GM12875 (cell line): ENCODE results near the gene ZFX.
A peak's percentile ranks its signal among the peaks of the same experiment; 100 is the strongest.

ENCODE experiments used
- H3K4me3 ChIP-seq: one replicate; pipeline ENCODE4 v1.5.1; 2011; ENCODE audit warnings: low read depth, low read length, control low read depth
- CTCF ChIP-seq: IDR thresholded peaks from 2 replicates; pipeline ENCODE4 v1.5.1; 2011; ENCODE audit warnings: low read depth, mild to moderate bottlenecking, control low read depth, inconsistent platforms, low read length, moderate library complexity, borderline replicate concordance; ENCODE audit not compliant: insufficient read depth

ZFX gene

GRCh38 chrX:24147165-24147564 lies 2.4 kb upstream of the ZFX start:
- no peak overlapping the region for H3K4me3 ChIP-seq
- no peak for TF ChIP-seq CTCF

DNA sequence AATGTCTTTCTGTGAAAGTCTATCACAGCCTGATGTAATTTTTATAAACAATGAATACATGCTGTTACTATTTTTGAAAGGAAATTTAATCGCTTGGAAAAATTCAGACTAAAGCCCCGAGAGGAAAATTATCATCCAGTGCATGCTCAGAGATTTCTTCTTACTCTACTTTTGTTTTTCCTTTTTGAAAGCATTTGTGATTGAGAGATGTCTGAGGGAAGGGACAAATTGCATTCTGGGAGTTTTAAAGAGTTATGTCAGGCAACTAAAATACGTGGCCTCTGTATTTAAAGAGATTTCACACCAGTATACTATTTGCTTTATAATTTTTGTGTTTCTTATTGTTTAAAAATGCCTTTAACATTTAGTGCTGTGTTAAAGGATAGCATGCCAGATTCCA lies 1.4 kb upstream of the ZFX start:
- TF ChIP-seq CTCF = no peak
- H3K4me3 ChIP-seq = no peak overlapping the region

- H3K4me3 ChIP-seq = peak overlapping the region; percentile 77
- TF ChIP-seq CTCF = no peak
These were observed 786 bp upstream of the ZFX start for GRCh38 chrX:24148535-24149350.

GRCh38 chrX:24150051-24150790 lies 692 bp downstream of the ZFX start:
- TF ChIP-seq CTCF = peak; percentile 53
- peak overlapping the region; percentile 83 for H3K4me3 ChIP-seq

DNA sequence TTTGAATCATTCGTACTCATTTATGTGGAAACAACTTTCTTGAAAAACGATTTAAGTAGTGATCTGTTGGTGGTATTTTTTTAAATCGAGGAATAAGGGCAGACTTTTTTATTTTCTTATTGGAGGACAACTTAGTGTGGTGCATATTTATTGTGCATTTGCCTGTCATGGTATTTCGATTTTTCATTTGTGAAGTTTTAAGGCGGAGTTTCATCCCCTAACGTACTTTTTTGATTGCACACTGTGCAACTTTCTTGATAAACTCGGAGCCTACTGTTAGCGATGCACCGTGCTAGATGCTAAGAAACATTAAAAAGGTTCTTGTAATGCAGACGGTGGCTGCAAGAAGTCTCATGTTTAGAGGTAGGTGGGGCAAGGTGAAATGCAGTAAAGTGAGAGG lies 1.4 kb downstream of the ZFX start:
- TF ChIP-seq CTCF = no peak
- H3K4me3 ChIP-seq = peak overlapping the region; percentile 83

GRCh38 chrX:24151513-24151912 lies 2.0 kb downstream of the ZFX start:
- TF ChIP-seq CTCF = no peak
- peak overlapping the region; percentile 83 for H3K4me3 ChIP-seq
